Measurements from ENCODE around the gene TBC1D32.

- TF ChIP-seq EZH2 (IDR thresholded peaks at IDR 0.05; ENCODE audit: low read length), result no peak
- TF ChIP-seq, protein P1, sequence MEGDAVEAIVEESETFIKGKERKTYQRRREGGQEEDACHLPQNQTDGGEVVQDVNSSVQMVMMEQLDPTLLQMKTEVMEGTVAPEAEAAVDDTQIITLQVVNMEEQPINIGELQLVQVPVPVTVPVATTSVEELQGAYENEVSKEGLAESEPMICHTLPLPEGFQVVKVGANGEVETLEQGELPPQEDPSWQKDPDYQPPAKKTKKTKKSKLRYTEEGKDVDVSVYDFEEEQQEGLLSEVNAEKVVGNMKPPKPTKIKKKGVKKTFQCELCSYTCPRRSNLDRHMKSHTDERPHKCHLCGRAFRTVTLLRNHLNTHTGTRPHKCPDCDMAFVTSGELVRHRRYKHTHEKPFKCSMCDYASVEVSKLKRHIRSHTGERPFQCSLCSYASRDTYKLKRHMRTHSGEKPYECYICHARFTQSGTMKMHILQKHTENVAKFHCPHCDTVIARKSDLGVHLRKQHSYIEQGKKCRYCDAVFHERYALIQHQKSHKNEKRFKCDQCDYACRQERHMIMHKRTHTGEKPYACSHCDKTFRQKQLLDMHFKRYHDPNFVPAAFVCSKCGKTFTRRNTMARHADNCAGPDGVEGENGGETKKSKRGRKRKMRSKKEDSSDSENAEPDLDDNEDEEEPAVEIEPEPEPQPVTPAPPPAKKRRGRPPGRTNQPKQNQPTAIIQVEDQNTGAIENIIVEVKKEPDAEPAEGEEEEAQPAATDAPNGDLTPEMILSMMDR (optimal IDR thresholded peaks at IDR 0.05 in 1 of 3, IDR thresholded peaks at IDR 0.05 in 1 of 3, conservative IDR thresholded peaks at IDR 0.05 in 1 of 3; ENCODE audit: extremely low read depth in 1 of 3, insufficient read depth in 2 of 3, low read length in 3 of 3), result no peak
Observed at GRCh38 chr6:121382467-121383121, 48.3 kb upstream of the TBC1D32 start.
